ENCODE data around the gene DR1.

DR1 gene

DNA sequence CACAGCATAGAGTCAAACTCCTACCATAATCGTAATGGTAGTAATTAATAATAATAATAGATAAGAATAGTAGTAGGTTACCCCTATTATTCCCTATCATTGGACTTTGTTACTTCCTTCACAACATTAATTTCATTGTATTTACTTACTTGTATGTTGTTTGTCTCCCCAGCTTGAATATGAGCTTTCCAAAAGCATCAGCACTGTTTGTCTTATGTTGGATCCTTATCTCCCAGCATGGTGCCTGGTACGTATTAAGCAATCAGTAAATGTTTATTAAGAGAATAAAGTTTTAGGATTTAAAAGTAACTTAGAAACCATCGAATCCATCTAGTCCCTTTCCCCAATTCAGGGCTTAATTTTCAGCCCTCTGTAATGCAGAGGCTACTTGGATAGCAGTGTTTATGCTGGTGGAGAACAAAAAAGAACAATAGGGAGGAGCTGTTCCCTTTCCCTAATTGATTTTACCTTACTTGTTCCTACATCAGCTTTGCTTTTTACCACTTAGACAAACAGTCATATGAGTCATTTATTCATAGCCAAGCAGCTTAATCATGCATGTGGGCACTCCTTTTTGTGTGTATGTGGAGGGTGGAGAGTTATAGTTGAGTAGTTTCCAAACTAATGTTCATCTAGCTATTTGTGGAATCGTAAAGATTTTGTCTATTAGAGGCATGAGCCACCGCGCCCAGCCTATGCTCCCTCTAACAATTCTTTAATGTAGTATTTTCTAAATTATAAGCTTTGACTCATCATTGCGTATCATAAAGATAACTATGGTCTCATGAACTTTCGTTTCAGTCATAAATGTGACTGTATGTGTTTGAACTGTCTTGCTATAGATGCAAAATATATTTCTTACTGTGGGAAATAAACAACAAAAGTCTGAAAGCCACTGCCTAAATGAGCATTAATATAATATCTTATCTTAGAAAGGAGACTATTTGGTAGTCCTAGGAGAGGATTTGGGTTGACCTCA lies 20.9 kb upstream of the DR1 start:
- in situ Hi-C loops (cut with MboI; ENCODE audit: low sequenced_read_pairs, unreplicated experiment), result loop anchor here (25.0 kb wide), 1 partner anchor 513 kb away; no protein-coding TSS in a partner anchor
- TF ChIP-seq, protein P1, sequence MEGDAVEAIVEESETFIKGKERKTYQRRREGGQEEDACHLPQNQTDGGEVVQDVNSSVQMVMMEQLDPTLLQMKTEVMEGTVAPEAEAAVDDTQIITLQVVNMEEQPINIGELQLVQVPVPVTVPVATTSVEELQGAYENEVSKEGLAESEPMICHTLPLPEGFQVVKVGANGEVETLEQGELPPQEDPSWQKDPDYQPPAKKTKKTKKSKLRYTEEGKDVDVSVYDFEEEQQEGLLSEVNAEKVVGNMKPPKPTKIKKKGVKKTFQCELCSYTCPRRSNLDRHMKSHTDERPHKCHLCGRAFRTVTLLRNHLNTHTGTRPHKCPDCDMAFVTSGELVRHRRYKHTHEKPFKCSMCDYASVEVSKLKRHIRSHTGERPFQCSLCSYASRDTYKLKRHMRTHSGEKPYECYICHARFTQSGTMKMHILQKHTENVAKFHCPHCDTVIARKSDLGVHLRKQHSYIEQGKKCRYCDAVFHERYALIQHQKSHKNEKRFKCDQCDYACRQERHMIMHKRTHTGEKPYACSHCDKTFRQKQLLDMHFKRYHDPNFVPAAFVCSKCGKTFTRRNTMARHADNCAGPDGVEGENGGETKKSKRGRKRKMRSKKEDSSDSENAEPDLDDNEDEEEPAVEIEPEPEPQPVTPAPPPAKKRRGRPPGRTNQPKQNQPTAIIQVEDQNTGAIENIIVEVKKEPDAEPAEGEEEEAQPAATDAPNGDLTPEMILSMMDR (IDR thresholded peaks at IDR 0.05; ENCODE audit: borderline replicate concordance, control extremely low read depth, extremely low read depth, insufficient read depth, missing control alignments), result no peak
- no peak for DNase-seq (ENCODE audit: low spot score)

DNA sequence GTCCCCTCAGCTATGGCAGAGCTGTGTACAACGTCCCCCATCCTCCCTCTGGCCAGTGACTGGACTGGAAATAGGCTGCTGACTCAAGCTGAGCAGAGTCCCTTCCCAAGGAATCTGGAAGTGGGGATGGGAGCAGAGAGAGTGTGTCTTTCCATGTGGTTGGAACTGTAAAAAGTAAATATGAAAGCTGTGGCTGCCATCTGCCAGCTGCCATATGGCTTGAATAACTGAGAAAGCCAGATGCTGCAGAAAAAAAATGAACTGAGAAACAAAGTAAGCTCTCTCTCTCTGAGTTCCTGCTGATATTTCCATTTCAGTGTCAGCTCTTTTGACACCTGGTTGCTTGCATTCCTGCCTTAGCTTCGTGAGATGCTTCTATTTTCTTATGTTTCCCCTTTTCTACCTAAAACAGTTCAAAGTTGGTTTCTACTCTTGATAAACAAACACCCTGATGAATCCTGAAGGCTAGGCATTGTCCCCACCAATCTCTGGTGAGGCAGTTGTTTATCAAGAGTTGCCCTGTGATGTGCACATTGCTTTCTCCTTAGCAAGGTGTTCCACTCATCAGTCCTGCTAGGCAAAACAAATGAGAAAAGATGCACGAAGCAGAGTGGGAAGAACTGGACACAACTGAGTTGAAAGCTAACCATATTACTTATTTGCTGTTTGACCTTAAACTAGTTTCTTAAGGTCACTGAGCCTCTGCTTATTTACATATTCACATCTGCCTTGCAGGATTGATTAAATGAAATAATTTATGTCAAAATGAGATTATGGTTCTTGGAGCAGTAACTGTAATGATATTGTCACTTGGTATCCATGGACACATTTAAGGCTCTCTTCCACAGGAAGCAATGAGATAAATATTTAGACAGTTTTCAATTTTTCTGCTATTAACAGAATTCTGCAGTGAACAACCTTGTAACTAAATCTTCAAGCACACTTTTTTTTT lies 16.6 kb upstream of the DR1 start:
- in situ Hi-C loops (cut with MboI; ENCODE audit: low sequenced_read_pairs, unreplicated experiment), result no loop called here
- TF ChIP-seq, protein P1 (IDR thresholded peaks at IDR 0.05; ENCODE audit: borderline replicate concordance, control extremely low read depth, extremely low read depth, insufficient read depth, missing control alignments), result no peak
- no peak for DNase-seq (ENCODE audit: low spot score)

DNA sequence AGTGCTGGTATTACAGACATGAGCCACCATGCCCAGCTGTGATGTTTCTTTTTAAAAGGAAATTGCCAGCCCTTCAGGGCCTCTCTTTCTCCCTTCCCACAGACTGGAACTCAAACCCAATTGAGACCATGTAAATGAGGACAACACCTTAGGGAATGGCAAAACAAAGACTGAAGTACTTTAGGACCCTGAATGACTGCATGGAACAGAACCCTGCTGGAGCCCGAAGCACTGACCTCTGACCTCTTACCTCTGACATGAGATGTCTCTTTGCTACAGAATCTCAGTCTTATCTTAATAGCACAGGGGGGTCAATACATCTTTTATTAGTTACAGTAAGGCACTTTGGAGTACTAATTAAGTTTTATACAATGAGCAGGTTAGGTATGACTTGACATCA lies 15.5 kb upstream of the DR1 start:
- in situ Hi-C loops (cut with MboI; ENCODE audit: low sequenced_read_pairs, unreplicated experiment), result no loop called here
- TF ChIP-seq, protein P1 (IDR thresholded peaks at IDR 0.05; ENCODE audit: borderline replicate concordance, control extremely low read depth, extremely low read depth, insufficient read depth, missing control alignments), result no peak
- DNase-seq (ENCODE audit: low spot score), result no peak

DNA sequence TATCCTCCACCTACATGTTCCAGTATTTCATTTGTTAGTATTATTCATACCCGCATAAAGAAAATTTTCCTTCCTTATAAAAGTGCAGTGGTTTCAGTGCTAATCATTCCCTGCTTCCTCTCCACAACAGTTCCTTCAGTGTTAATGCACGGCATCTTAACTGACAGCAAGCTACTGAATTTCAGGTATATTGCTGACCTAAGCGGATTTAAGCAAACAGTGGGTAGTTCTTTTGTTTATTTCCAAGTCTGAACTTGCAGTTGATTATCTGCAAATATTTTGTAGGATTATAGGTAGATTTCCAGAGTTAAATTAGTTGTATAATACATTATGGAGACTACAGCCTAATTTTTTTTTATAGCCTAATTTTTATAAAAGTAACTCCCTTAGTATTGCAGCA lies 15.1 kb upstream of the DR1 start:
- TF ChIP-seq, protein P1 (IDR thresholded peaks at IDR 0.05; ENCODE audit: borderline replicate concordance, control extremely low read depth, extremely low read depth, insufficient read depth, missing control alignments), result no peak
- in situ Hi-C loops (cut with MboI; ENCODE audit: low sequenced_read_pairs, unreplicated experiment), result no loop called here
- no peak for DNase-seq (ENCODE audit: low spot score)

DNA sequence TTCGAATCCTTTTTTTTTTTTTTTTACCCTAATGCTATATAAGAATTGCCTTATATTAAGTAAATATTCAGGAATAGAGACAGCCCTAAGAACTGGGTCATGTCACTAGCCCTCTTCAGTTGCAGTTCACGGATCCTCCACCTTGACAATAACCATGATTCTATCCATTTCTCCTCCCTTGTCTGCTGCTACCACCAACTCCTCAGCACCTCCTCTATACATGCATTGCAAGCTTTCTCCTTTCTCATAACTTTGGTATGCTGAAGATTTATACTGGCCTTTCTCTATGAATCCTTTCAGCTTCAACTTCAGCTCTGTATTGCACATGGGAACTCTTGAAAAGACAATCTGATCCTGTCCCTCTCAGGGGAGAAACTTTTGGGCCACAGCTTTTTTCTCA lies 14.3 kb upstream of the DR1 start:
- in situ Hi-C loops (cut with MboI; ENCODE audit: low sequenced_read_pairs, unreplicated experiment), result no loop called here
- no peak for DNase-seq (ENCODE audit: low spot score)
- TF ChIP-seq, protein P1 (IDR thresholded peaks at IDR 0.05; ENCODE audit: borderline replicate concordance, control extremely low read depth, extremely low read depth, insufficient read depth, missing control alignments), result no peak

DNA sequence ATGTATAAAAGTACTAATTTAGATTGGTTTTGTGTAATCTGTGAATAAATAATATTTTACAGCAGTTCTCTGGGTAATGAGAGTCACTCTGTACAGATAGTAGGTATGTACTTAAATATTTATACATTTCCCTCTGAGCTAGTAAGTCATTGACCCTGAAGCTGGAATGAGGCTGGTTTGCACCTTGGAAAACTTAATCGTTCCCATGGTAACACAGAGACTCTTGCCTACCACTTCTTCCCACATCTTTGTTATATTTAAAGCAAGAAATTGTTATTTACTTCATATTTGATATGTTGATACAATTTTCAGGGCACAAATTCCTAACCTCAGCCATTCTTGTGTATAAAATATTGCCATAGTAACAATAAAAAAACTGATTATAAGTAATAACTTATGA lies 13.3 kb upstream of the DR1 start:
- in situ Hi-C loops (cut with MboI; ENCODE audit: low sequenced_read_pairs, unreplicated experiment), result no loop called here
- no peak for DNase-seq (ENCODE audit: low spot score)
- TF ChIP-seq, protein P1 (IDR thresholded peaks at IDR 0.05; ENCODE audit: borderline replicate concordance, control extremely low read depth, extremely low read depth, insufficient read depth, missing control alignments), result no peak
